GM18519 (cell line): ENCODE measurements around the gene FAM180A.
"Not testable (repeated sequence)": the region's sequence is repeated elsewhere in the genome, so short reads cannot be mapped to it uniquely, and the experiment has no call there.

Experiments used
- ATAC-seq: cut with Tn5 transposase; IDR thresholded peaks from one replicate; pipeline ENCODE4 v1.9.1; 2021; ENCODE audit warnings: mild to moderate bottlenecking, moderate library complexity; ENCODE audit not compliant: unreplicated experiment, low FRiP score

The FAM180A gene

GRCh38 chr7:135748770-135749169, at the start of gene FAM180A:
FAM180A (minus strand) TSS chr7:135748813; CDS start chr7:135748580, 233 bp downstream.
- no peak for ATAC-seq

GRCh38 chr7:135798095-135798494, 49.5 kb upstream of the FAM180A start:
- ATAC-seq: no peak

- no peak for ATAC-seq
Observed at GRCh38 chr7:135795846-135796570, 47.4 kb upstream of the FAM180A start.

GRCh38 chr7:135793841-135794240, 45.2 kb upstream of the FAM180A start:
- ATAC-seq: no peak

- no peak for ATAC-seq
Observed at GRCh38 chr7:135792866-135793265, 44.3 kb upstream of the FAM180A start.

- no peak for ATAC-seq
Observed at GRCh38 chr7:135792363-135792668, 43.7 kb upstream of the FAM180A start.

GRCh38 chr7:135791543-135792362, 43.1 kb upstream of the FAM180A start:
- ATAC-seq: no peak

GRCh38 chr7:135790371-135790977, 41.9 kb upstream of the FAM180A start:
- ATAC-seq: no peak

- no peak for ATAC-seq
Observed at GRCh38 chr7:135789956-135790355, 41.3 kb upstream of the FAM180A start.

GRCh38 chr7:135789431-135789830, 40.8 kb upstream of the FAM180A start:
- ATAC-seq: no peak

- no peak for ATAC-seq
Observed at GRCh38 chr7:135786911-135787310, 38.3 kb upstream of the FAM180A start.

GRCh38 chr7:135785065-135785464, 36.5 kb upstream of the FAM180A start:
- no peak for ATAC-seq

GRCh38 chr7:135784013-135784412, 35.4 kb upstream of the FAM180A start:
- ATAC-seq: no peak

- ATAC-seq: no peak
Observed at GRCh38 chr7:135782801-135783200, 34.2 kb upstream of the FAM180A start.

- ATAC-seq: no peak
Observed at GRCh38 chr7:135782377-135782776, 33.8 kb upstream of the FAM180A start.

GRCh38 chr7:135777626-135778398, 29.2 kb upstream of the FAM180A start:
- no peak for ATAC-seq

GRCh38 chr7:135775915-135776314, 27.3 kb upstream of the FAM180A start:
- ATAC-seq: not testable (repeated sequence)

- no peak for ATAC-seq
Observed at GRCh38 chr7:135775230-135775629, 26.6 kb upstream of the FAM180A start.

- ATAC-seq: no peak
Observed at GRCh38 chr7:135774284-135774683, 25.7 kb upstream of the FAM180A start.

- ATAC-seq: no peak
Observed at GRCh38 chr7:135773464-135773863, 24.9 kb upstream of the FAM180A start.
